Mucosa of gallbladder (tissue), 1 donor: Measurements from ENCODE around the gene IL1RL1. TPM values are rescaled to one million over a fixed set of nuclear protein-coding genes. Genes with fewer than 3 reads are reported as not detected.
A peak's percentile ranks its signal among the peaks of the same experiment; 100 is the strongest.
"Not testable (repeated sequence)": the region's sequence is repeated elsewhere in the genome, so short reads cannot be mapped to it uniquely, and the experiment has no call there.

Experiments used
- DNase-seq: peaks from one replicate; pipeline ENCODE4 v3.0.0-alpha.2; 2020; ENCODE audit warnings: low spot score
- total RNA-seq: library from RNA; stranded (reverse); gene quantifications from one replicate; pipeline ENCODE4 v1.2.1, GENCODE V29; 2021
- donor health status: DM: no; HTN: no; CAD: no.

Gene IL1RL1
- total RNA-seq, 1 donor from 2014 or later: 8.7 TPM

GRCh38 chr2:102291319-102292075 is 19.9 kb upstream of the IL1RL1 start:
- DNase-seq: no peak

GRCh38 chr2:102294802-102295489 is 16.4 kb upstream of the IL1RL1 start:
- no peak for DNase-seq

GRCh38 chr2:102295566-102295965 is 15.8 kb upstream of the IL1RL1 start:
- DNase-seq: no peak

- DNase-seq: no peak
Observed at GRCh38 chr2:102296449-102296848, 14.9 kb upstream of the IL1RL1 start.

- no peak for DNase-seq
Observed at GRCh38 chr2:102297891-102298290, 13.5 kb upstream of the IL1RL1 start.

GRCh38 chr2:102301867-102302362 is 9.4 kb upstream of the IL1RL1 start:
- DNase-seq: peak; percentile 24

- no peak for DNase-seq
Observed at GRCh38 chr2:102302458-102302857, 8.9 kb upstream of the IL1RL1 start.

- DNase-seq: no peak
Observed at GRCh38 chr2:102303589-102303988, 7.8 kb upstream of the IL1RL1 start.

- no peak for DNase-seq
Observed at GRCh38 chr2:102304268-102304667, 7.1 kb upstream of the IL1RL1 start.

GRCh38 chr2:102304711-102305611 is 6.4 kb upstream of the IL1RL1 start:
- DNase-seq: no peak

GRCh38 chr2:102306125-102306524 is 5.2 kb upstream of the IL1RL1 start:
- no peak for DNase-seq

GRCh38 chr2:102313025-102313424 is 1.7 kb downstream of the IL1RL1 start:
- no peak for DNase-seq

- no peak for DNase-seq
Observed at GRCh38 chr2:102313471-102313870, 2.1 kb downstream of the IL1RL1 start.

GRCh38 chr2:102313950-102314349 is 2.6 kb downstream of the IL1RL1 start:
- no peak for DNase-seq

- DNase-seq: no peak
Observed at GRCh38 chr2:102315921-102316320, 4.6 kb downstream of the IL1RL1 start.

- DNase-seq: no peak
Observed at GRCh38 chr2:102317715-102318114, 6.4 kb downstream of the IL1RL1 start.

- no peak for DNase-seq
Observed at GRCh38 chr2:102318437-102318836, 7.1 kb downstream of the IL1RL1 start.

GRCh38 chr2:102321941-102322719 is 10.8 kb downstream of the IL1RL1 start:
- no peak for DNase-seq

GRCh38 chr2:102324914-102325313 is 13.6 kb downstream of the IL1RL1 start:
- DNase-seq: not testable (repeated sequence)

GRCh38 chr2:102331311-102331980 is 20.1 kb downstream of the IL1RL1 start:
- no peak for DNase-seq

GRCh38 chr2:102334486-102334885 is 23.1 kb downstream of the IL1RL1 start:
- no peak for DNase-seq
